Neural progenitor cell (in vitro differentiated cells): ENCODE measurements around the gene RASGRF1. TPM values are rescaled to one million over a fixed set of nuclear protein-coding genes. Genes with fewer than 3 reads are reported as not detected.

Source experiments
- DNase-seq: peaks from one replicate; pipeline ENCODE4 v3.0.0-alpha.2; 2016; ENCODE audit warnings: low spot score
- H2AFZ ChIP-seq: fragments of 200-600 bp; sonication (generic); replicated peaks from 2 replicates; pipeline ENCODE4 v1.6.1; 2016; ENCODE audit warnings: antibody characterized with exemption
- H3F3A ChIP-seq: fragments of 200-600 bp; sonication (generic); 2 replicates; pipeline ENCODE4 v1.6.1; 2016; ENCODE audit warnings: antibody characterized with exemption, low read depth
- H3K27ac ChIP-seq: fragments of 200-600 bp; sonication (generic); 2 replicates; pipeline ENCODE4 v1.5.1; 2016; ENCODE audit warnings: mild to moderate bottlenecking
- H3K27me3 ChIP-seq: fragments of 200-600 bp; sonication (generic); 2 replicates; pipeline ENCODE4 v1.6.1; 2016; ENCODE audit warnings: mild to moderate bottlenecking, moderate library complexity
- H3K36me3 ChIP-seq: fragments of 200-600 bp; sonication (generic); 2 replicates; pipeline ENCODE4 v1.5.1; 2016
- H3K4me1 ChIP-seq: fragments of 200-600 bp; sonication (generic); 2 replicates; pipeline ENCODE4 v1.6.1; 2016; ENCODE audit warnings: mixed run types
- H3K4me2 ChIP-seq: fragments of 200-600 bp; sonication (generic); 2 replicates; pipeline ENCODE4 v1.6.1; 2016
- H3K4me3 ChIP-seq: fragments of 200-600 bp; sonication (generic); 2 replicates; pipeline ENCODE4 v1.5.1; 2016
- H3K79me2 ChIP-seq: fragments of 200-600 bp; sonication (generic); 2 replicates; pipeline ENCODE4 v1.6.1; 2016; ENCODE audit warnings: low read depth
- H3K9ac ChIP-seq: fragments of 200-600 bp; sonication (generic); 2 replicates; pipeline ENCODE4 v1.6.1; 2016
- H3K9me3 ChIP-seq: fragments of 200-600 bp; sonication (generic); 2 replicates; pipeline ENCODE4 v1.5.1; 2016; ENCODE audit warnings: low read depth
- H4K20me1 ChIP-seq: fragments of 200-600 bp; sonication (generic); 2 replicates; pipeline ENCODE4 v1.6.1; 2016; ENCODE audit warnings: low read depth
- H3K27ac Mint-ChIP-seq: 3 replicates; pipeline ENCODE4 v1.8.0; 2021; ENCODE audit warnings: mixed read lengths
- H3K27me3 Mint-ChIP-seq: 2 replicates; pipeline ENCODE4 v1.8.0; 2022; ENCODE audit warnings: low read depth, mild to moderate bottlenecking, inconsistent platforms, moderate library complexity, mixed read lengths; ENCODE audit not compliant: insufficient read depth
- H3K36me3 Mint-ChIP-seq: 3 replicates; pipeline ENCODE4 v1.8.0; 2021; ENCODE audit warnings: mixed read lengths
- H3K4me1 Mint-ChIP-seq: 3 replicates; pipeline ENCODE4 v1.8.0; 2021; ENCODE audit warnings: mixed read lengths
- H3K4me3 Mint-ChIP-seq: 3 replicates; pipeline ENCODE4 v1.8.0; 2021; ENCODE audit warnings: mild to moderate bottlenecking, moderate library complexity, mixed read lengths
- H3K9me3 Mint-ChIP-seq: 3 replicates; pipeline ENCODE4 v1.8.0; 2020; ENCODE audit warnings: mixed read lengths
- EZH2 ChIP-seq: fragments of 200-600 bp; sonication (generic); IDR thresholded peaks from 2 replicates; pipeline ENCODE4 v1.6.1; 2017; ENCODE audit warnings: antibody characterized with exemption, mild to moderate bottlenecking, moderate library complexity
- EZH2phosphoT487 ChIP-seq: fragments of 200-600 bp; sonication (generic); IDR thresholded peaks from 2 replicates; pipeline ENCODE4 v1.6.1; 2017; ENCODE audit warnings: antibody characterized with exemption
- total RNA-seq: library from RNA; depleted of rRNA; stranded (reverse); fragments of >200 nt; gene quantifications from 2 replicates; pipeline ENCODE4 v1.2.3, GENCODE V29; 2015; ENCODE audit warnings: low replicate concordance
- TF ChIP-seq, protein P1 (sequence below): fragments of 200-600 bp; sonication (generic); IDR thresholded peaks from 2 replicates; pipeline ENCODE4 v1.5.1; 2017; ENCODE audit warnings: antibody characterized with exemption, mild to moderate bottlenecking

Gene RASGRF1
- total RNA-seq, 1 donor from 2014 or later = 0.22 TPM

DNA sequence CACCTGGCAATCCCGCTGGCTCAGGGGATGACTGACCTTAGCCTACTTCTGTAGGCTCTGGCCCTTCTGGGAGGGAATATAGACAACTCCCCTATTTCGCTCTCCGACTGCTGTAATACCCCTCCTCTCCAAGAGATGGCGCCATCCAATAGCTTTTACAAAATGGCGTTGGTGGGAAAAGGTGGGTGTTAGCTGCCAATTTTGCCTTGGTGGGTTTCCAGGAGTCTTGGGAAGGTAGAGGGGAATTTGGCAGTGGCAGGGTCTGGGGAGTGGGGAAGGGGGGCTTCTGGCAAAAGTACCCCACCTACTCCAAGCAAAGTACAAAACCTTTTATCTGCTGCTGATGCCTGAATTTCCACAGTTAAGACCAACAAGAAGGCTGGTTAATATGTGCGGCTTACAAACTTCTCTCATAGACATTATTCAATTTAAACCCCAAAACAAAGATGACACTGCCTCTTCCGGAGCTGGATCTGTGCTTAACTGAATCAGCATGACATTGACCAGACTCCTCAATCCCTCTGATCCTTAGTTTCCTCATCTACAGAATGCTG, 62.1 kb downstream of the RASGRF1 start:
- H3K4me3 Mint-ChIP-seq = no peak overlapping the region
- H3K4me1 Mint-ChIP-seq = peaks cover 2% of the 10 kb centered on the region
- Histone ChIP-seq H4K20me1 (no peaks in the 10 kb centered on the region), H3K36me3 (no peaks in the 10 kb centered on the region), H3K9ac (no peak overlapping the region), H3K4me1 (no peaks in the 10 kb centered on the region), H2AFZ (no peak overlapping the region), H3K9me3 (no peaks in the 10 kb centered on the region), H3K4me2 (no peak overlapping the region), H3K4me3 (no peak overlapping the region), H3K27ac (no peak overlapping the region), H3F3A (no peaks in the 10 kb centered on the region), H3K27me3 (no peaks in the 10 kb centered on the region), H3K79me2 (no peaks in the 10 kb centered on the region)
- TF ChIP-seq EZH2phosphoT487 (no peak), EZH2 (no peak)
- TF ChIP-seq, protein P1, sequence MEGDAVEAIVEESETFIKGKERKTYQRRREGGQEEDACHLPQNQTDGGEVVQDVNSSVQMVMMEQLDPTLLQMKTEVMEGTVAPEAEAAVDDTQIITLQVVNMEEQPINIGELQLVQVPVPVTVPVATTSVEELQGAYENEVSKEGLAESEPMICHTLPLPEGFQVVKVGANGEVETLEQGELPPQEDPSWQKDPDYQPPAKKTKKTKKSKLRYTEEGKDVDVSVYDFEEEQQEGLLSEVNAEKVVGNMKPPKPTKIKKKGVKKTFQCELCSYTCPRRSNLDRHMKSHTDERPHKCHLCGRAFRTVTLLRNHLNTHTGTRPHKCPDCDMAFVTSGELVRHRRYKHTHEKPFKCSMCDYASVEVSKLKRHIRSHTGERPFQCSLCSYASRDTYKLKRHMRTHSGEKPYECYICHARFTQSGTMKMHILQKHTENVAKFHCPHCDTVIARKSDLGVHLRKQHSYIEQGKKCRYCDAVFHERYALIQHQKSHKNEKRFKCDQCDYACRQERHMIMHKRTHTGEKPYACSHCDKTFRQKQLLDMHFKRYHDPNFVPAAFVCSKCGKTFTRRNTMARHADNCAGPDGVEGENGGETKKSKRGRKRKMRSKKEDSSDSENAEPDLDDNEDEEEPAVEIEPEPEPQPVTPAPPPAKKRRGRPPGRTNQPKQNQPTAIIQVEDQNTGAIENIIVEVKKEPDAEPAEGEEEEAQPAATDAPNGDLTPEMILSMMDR = peak; percentile 96
- peak; percentile 64 for DNase-seq
- H3K36me3 Mint-ChIP-seq = no peaks in the 10 kb centered on the region
- H3K27me3 Mint-ChIP-seq = peaks cover 11% of the 10 kb centered on the region
- H3K9me3 Mint-ChIP-seq = peaks cover 9% of the 10 kb centered on the region
- H3K27ac Mint-ChIP-seq = peak overlapping the region; percentile 35

DNA sequence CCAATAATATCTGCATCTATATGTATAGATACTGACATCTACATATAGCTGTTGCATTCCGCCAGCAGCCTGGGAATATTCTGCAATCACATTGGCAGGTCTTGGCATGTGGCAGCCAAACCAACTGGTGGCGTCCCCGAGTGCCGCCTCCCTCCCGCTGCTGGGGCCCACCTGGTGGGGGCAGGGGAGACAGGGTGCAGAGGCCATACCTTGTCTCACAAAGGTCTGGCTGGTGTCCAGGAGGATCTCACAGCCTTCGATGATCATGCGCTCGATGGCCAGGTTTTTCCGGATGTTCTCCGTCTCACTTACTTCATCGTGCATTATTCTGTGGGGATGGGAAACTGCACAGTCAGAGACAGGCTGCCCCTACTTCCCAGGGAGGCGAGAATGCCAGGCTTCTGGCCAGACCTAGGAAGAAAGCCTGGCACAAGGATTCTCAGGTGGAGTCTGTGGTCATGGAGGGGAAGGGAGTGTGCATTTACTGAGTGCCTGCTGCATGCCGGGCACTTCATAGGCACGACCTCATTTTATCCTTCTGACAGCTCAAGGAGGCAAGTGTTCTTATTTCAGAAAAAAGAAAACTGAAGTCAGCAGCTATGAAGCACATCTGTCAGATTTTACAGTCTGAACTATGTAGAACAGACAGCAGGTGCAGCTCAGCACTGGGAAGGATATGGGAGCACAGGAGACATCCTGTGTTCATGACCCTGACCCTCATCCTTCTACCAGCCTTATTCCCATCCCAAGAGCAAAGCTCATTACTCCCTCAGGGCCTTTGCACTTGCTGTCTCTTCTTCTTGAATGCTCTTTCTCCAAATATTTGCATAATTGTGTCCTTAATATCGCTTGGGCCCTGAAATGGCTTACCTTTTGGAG, 62.8 kb downstream of the RASGRF1 start:
- H3F3A ChIP-seq = no peaks in the 10 kb centered on the region
- H2AFZ ChIP-seq = no peak overlapping the region
- Mint-ChIP-seq H3K27ac (peak overlapping the region; percentile 35), H3K9me3 (peaks cover 9% of the 10 kb centered on the region), H3K4me3 (no peak overlapping the region), H3K36me3 (no peaks in the 10 kb centered on the region), H3K4me1 (peaks cover 2% of the 10 kb centered on the region), H3K27me3 (peaks cover 11% of the 10 kb centered on the region)
- no peaks in the 10 kb centered on the region for H3K27me3 ChIP-seq
- no peaks in the 10 kb centered on the region for H3K79me2 ChIP-seq
- H3K27ac ChIP-seq = no peak overlapping the region
- no peak overlapping the region for H3K9ac ChIP-seq
- H4K20me1 ChIP-seq = no peaks in the 10 kb centered on the region
- no peak overlapping the region for H3K4me3 ChIP-seq
- H3K4me2 ChIP-seq = no peak overlapping the region
- H3K9me3 ChIP-seq = no peaks in the 10 kb centered on the region
- DNase-seq = no peak
- TF ChIP-seq EZH2 = no peak
- no peak for TF ChIP-seq EZH2phosphoT487
- TF ChIP-seq, protein P1 = no peak
- H3K4me1 ChIP-seq = no peaks in the 10 kb centered on the region
- H3K36me3 ChIP-seq = no peaks in the 10 kb centered on the region

DNA sequence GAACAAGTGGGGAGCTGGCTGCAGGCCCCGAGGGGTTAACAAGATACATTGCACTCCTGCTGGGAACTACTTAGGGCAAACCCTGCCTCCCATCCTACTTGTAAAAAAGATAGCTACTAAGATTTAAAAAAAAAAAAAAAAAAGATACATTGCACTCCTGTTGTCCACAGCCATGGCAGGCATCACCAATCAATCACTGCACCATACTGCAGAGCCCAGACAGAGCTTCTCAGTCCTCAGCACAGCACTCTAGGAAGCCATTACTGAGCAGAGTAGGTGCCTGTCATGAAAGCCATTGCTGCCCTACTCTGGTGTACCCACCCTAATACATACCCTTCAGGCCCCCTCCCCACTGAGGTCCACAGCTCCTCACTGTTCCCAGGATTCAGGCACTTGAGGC, 64.8 kb downstream of the RASGRF1 start:
- H3K27ac Mint-ChIP-seq = peak overlapping the region; percentile 4
- H3K4me3 ChIP-seq = no peak overlapping the region
- peaks cover 9% of the 10 kb centered on the region for H3K9me3 Mint-ChIP-seq
- peaks cover 15% of the 10 kb centered on the region for H3K27me3 Mint-ChIP-seq
- H3K36me3 ChIP-seq = no peaks in the 10 kb centered on the region
- no peaks in the 10 kb centered on the region for H3K9me3 ChIP-seq
- no peak overlapping the region for H3K27ac ChIP-seq
- no peak for TF ChIP-seq EZH2
- TF ChIP-seq, protein P1 = no peak
- no peak for TF ChIP-seq EZH2phosphoT487
- H3K4me3 Mint-ChIP-seq = no peak overlapping the region
- H3K4me1 Mint-ChIP-seq = peaks cover 2% of the 10 kb centered on the region
- no peak for DNase-seq
- H3K9ac ChIP-seq = no peak overlapping the region
- no peaks in the 10 kb centered on the region for H4K20me1 ChIP-seq
- no peak overlapping the region for H2AFZ ChIP-seq
- no peaks in the 10 kb centered on the region for H3K36me3 Mint-ChIP-seq
- H3K27me3 ChIP-seq = no peaks in the 10 kb centered on the region
- no peaks in the 10 kb centered on the region for H3K4me1 ChIP-seq
- no peaks in the 10 kb centered on the region for H3K79me2 ChIP-seq
- H3F3A ChIP-seq = no peaks in the 10 kb centered on the region
- no peak overlapping the region for H3K4me2 ChIP-seq
